Activated CD4-positive, alpha-beta T cell treated with anti-CD3 and anti-CD28 coated beads, Interleukin-2, amount 50 U/mL, for 24 hours (primary cell): ENCODE measurements around the gene SLC35E2B.

Experiments
- DNase-seq, 2 donors: peaks; one replicate each; pipeline ENCODE4 v3.0.0-alpha.2; 2020; ENCODE audit warnings: low read depth in 1 of 2, low spot score in 1 of 2

Gene SLC35E2B

DNA sequence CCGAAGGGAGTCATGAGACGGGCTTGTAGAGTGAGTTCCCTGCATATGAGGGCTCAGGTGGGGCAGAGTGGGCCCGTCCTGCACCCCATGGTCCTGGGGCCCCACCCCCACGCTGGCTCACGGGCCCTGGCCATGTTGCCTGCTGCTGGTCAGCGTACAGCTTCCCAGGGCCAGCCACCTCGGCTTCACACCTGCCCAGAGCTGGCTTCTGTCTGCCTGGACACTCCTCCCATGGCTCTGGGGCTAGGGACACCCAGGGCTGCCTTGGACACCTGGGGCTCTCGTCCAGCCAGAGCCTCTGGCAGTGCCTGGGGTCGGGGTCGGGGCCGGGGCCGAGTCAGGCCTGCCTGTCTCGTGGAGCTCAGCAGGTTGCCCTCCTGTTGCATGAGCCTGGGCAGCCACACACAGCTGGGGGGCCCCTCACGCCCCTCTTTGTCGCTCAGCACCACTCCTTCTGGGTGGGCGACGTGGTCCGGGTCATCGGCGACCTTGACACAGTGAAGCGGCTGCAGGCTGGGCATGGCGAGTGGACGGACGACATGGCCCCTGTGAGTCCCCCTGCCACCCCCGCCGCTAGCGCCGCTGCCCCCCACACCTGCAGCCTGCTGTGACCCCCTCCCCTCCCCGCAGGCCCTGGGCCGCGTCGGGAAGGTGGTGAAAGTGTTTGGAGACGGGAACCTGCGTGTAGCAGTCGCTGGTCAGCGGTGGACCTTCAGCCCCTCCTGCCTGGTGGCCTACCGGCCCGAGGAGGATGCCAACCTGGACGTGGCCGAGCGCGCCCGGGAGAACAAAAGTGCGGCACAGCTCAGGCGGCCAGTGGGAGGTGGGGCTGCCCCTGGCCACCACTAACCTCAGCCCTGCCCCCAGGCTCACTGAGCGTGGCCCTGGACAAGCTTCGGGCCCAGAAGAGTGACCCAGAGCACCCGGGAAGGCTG, 66.1 kb downstream of the SLC35E2B start:
- no peak for DNase-seq

- no peak for DNase-seq
These were observed 66.8 kb downstream of the SLC35E2B start for GRCh38 chr1:1625824-1626206.

DNA sequence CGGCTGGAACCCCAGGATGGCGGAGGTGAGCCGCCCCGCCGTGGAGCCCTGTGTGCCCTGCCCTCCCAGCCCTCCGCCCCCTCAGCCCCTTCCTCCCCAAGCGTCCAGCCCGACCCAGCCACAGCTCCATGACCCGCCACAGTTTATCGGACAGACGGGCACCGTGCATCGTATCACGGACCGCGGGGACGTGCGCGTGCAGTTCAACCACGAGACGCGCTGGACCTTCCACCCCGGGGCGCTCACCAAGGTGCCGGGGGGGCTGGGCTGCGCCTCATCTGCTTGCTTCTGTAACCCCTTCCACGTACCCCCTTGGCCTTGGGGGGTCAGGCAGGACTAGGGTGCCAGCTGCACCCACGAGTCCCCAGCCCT, 67.2 kb downstream of the SLC35E2B start:
- DNase-seq = no peak

DNA sequence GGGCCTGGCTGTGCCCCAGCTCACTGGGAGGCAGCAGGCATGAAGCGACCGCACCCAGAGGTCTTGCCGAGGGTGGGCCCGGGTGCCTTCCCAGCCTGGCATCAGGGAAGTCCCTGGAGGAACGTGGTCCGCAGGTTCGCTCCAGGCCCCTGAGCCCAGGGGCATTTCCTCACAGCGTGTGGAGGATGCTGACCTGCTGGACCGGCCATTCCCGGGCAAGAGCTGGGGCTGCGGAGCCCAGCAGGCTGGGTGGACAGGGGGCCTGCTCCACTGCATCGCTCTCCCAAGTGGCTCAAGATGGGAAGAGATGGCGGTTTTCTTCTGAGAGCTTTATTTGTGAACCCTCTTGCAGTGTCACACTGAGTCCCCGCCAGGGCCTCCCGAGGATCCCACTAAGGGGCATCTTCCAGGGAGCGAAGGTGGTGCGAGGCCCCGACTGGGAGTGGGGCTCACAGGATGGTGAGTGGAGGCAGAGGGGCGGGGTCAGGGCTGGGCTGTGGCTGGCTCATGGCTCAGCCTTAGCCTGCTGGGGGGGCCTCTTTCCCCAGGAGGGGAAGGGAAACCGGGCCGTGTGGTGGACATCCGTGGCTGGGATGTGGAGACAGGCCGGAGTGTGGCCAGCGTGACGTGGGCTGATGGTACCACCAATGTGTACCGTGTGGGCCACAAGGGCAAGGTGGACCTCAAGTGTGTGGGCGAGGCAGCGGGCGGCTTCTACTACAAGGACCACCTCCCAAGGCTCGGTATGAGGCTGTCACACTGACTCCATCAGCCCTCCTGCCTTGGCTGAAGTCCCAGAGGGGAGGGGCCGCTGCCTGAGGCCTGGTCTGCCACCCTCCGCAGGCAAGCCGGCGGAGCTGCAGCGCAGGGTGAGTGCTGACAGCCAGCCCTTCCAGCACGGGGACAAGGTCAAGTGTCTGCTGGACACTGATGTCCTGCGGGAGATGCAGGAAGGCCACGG, 67.9 kb downstream of the SLC35E2B start:
- no peak for DNase-seq

- DNase-seq = no peak
These were observed 68.8 kb downstream of the SLC35E2B start for GRCh38 chr1:1623631-1624442.

- DNase-seq = no peak
These were observed 69.4 kb downstream of the SLC35E2B start for GRCh38 chr1:1623181-1623630.

GRCh38 chr1:1622788-1623094, 69.9 kb downstream of the SLC35E2B start:
- no peak for DNase-seq

- DNase-seq = no peak
These were observed 70.4 kb downstream of the SLC35E2B start for GRCh38 chr1:1622010-1622787.

DNA sequence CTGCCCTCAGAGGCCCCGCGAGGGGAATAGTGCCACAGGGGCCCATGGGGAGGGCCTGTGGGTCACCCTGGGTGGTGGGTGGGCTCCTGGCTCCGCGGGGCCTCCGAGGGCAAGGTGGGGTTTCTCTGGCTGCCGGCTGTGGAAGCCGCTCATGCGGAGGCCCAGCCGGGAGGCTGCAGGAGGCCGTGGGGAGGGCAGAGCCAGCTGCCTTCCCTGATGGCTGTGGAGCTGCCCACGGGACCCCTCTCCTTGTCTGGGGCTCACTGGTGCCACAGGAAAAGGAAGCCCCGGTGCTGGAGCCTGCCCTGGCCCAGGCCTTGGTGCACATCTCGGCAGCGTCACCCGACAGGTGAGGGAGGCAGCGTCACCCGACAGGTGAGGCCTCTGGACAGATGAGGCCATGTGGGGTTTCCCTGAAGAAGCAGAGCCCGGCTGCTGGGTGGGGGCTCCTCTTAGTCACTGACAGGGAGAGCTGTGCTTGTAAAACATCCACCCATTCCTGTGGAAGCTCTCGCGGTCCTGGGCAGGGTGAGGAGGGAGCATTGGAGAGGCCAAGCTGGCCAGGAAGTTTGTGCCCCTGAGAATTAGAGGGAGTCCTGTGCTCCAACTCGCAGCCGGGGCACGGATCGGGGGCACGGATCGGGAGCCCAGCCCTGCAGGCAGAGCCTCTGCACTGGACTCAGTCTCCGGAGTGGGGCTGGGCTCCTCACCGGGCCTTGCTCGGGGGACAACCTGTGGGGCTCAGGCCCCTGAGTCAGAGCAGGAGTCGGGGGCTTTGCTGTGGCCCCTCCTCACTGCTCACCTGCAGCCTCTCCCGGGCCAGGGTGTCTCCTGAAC, 71.2 kb downstream of the SLC35E2B start:
- DNase-seq = no peak

GRCh38 chr1:1620433-1621139, 72.0 kb downstream of the SLC35E2B start:
- DNase-seq = no peak

DNA sequence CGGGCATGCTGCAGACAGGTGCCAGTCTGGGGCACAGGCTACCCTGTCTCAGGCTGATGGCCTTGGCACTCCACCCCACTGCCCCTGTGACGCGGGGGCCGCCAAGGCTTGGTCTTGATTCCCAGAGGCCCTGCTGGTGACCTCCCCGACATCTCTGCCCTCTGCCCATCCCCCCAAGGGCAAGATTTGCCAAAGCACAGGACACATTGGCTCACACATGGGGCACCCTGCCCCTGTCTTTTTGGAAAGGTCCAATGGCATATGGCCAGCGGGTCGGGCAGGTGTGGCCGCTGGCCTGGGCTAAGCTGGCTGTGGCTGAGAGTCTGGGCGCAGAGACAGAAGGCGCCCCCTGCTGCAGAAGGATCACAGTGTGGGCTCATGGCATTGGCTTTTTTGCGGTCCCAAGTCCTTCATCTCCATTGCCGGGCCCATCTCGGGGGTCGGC, 72.7 kb downstream of the SLC35E2B start:
- no peak for DNase-seq

DNA sequence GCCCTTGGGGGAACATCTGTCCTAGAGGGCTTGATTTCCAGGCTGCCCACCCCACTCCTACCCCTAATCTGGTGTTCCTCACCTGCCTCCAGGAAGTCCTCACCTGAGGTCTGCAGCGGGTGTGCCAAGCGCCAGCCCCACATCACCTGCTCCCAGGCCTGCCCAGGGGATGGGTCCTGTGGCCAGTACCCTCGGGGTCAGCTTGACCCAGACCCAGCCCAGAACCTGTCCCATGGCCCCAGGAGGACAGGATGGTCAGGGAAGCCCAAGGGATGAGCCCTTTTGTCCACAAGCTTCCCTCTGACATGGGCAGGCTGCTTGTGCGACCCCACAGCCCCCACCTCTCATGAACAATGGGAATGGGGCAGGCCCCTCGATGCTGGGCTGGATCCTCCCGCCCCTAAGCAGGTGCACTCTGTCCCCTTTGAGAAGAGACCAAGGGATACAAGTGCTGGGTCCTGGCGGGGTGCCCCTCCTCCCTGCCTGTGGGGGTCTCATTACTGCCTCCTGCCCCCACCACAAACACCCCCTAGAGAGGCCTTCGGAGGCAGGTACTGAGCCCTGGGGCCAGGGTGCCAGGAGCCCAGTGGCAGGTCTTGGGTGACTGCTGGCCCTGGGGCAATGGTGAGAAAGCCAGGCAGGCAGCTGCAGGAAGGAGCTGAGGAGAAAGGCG, 74.1 kb downstream of the SLC35E2B start:
- no peak for DNase-seq

GRCh38 chr1:1617925-1618324, 74.7 kb downstream of the SLC35E2B start:
- no peak for DNase-seq

GRCh38 chr1:1617516-1617915, 75.1 kb downstream of the SLC35E2B start:
- no peak for DNase-seq

- DNase-seq = no peak
These were observed 75.8 kb downstream of the SLC35E2B start for GRCh38 chr1:1616838-1617237.

DNA sequence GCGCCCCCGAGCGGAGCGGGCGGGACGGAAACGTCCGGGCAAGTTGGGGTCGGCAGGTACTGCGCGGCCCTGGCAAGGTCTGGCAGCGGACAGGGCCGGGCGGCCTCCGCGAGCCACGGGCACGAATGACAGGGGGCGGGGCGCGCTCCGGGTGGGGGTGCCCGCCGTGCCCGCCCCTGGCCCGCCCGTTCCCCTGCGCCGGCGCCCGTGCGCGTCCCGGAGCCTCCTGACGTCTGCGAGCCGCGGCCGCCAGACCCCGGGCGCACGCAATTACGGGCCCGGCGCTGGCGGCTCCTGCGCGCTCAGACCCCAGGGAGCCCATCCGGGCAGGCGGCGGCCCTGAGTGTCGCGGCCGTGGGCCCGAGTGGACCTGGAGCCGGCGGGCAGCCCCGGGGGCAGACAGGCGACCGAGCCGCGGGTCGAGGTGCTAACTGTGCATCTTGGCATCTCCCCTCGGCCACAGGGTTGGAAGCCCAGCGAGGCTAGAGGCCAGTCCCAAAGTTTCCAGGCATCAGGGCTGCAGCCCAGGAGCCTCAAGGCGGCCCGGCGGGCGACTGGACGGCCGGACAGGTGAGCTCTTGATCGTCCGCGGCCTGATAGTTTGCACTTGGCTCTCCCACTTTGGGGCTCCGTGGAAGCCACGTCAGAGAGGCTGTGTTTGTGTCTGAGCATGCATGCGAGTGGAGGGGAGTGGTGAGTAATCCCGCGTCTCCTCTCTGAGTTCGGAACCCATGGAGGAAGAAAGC, 76.4 kb downstream of the SLC35E2B start:
- DNase-seq = no peak

DNA sequence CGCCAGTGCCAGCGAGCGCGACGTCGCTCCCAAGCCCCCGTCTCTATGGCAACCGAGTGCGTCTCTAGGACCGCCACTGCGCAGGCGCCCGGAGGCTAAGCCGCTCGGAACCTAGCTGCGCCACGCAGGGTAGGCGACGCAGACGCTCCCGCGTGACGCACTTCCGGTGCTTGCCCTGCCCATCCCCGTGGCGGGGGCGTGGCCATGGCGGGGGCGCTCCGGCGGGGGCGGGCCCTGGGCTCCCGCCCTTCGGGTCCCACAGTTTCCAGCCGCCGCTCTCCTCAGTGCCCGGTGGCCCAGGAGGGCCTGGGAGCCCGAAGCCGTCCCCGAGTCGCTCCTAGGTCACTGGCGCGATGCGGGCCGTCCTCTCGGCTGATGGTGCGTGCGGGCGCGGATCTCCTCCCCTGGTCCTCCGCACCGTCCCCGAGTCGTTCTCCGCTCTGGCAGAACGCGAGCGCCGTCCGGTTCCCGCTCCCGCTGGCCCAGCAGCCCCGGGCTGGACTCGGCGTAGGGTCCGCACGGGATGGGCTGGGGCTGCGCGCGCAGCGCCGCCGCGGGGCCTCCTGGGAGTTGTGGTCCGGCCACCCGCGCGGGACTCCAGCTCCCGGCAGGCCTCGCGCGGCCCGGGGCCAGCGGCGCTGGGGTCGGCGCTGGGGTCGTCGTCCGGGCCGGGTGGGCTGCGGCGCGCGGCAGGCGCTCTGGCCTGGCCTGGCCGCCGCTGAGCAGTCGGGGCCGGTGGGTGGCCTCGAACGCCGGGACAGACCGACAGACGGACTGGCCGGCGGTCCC, 77.1 kb downstream of the SLC35E2B start, which contains the start of gene MIB2:
Gene MIB2, plus strand, starts transcription at position 245 of the 789 bp plus-strand sequence. CDS start 7,953 bp downstream, outside the sequence.
- DNase-seq = peak; percentile 96
